SH-SY5Y (cell line): ENCODE results near the gene PARD3.

Source experiments
- GATA2 ChIP-seq: IDR thresholded peaks from 2 replicates; pipeline ENCODE4 v1.6.1; 2011; ENCODE audit warnings: mild to moderate bottlenecking, low read depth, low read length
- GATA3 ChIP-seq: IDR thresholded peaks from 2 replicates; pipeline ENCODE4 v1.6.1; 2011; ENCODE audit warnings: low read depth, mild to moderate bottlenecking, low read length, moderate library complexity

DNA sequence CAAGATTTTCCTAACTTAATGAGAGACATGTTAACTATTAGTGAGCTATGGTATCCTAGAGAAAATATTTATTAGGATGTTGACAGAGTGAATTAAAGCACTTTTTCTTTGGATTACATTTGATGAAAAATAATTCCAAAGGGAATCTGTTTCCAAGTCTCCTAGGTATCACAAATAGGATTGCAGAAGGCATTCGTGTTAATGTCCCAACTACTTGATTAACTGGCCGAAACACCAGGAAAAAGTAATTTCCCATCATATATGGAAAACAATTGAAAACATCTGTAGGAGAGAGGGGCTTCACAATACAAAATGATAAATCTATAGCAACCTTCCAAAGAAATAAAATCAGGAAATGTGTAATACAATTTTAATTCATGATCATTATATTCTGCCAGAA is 406.7 kb downstream of the PARD3 start:
- TF ChIP-seq GATA2 (no peak), GATA3 (no peak)
